ENCODE results near the gene MAP3K20.
A peak's percentile ranks its signal among the peaks of the same experiment; 100 is the strongest.
"Not testable (repeated sequence)": the region's sequence is repeated elsewhere in the genome, so short reads cannot be mapped to it uniquely, and the experiment has no call there.

Gene MAP3K20

DNA sequence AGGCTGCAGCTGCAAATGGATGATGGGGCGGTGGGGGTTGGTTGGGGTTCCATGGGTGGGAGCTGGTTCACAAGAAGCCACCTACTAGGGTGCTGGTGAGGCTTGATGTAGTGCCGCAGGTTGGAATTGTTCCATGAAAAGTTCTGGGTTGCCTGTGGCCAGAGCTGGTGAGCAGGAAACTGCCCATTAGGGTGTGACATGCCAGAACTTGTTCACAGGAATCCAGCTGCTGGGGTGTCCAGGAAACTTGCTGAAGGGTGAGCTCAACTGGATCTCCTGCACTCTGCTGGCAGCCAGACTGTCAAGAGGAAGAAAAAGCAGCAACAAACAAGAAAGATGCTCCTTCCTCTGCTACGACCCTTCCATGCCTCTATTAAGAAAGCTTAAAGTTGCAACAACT lies 48.8 kb downstream of the MAP3K20 start:
- no peaks in the 10 kb centered on the region for H3K9me3 Mint-ChIP-seq
- H3K4me3 Mint-ChIP-seq: no peak overlapping the region
- no peaks in the 10 kb centered on the region for H3K36me3 Mint-ChIP-seq (ENCODE audit: insufficient read depth)
- DNase-seq (ENCODE audit: low spot score in 2 of 2) (no peak), ATAC-seq (replicated peaks; ENCODE audit: extremely low read depth, poor library complexity, severe bottlenecking) (no peak)
- peaks cover 15% of the 10 kb centered on the region for H3K4me1 Mint-ChIP-seq
- H3K27me3 Mint-ChIP-seq: no peaks in the 10 kb centered on the region
- H3K27ac Mint-ChIP-seq (ENCODE audit: low read depth): no peak overlapping the region

DNA sequence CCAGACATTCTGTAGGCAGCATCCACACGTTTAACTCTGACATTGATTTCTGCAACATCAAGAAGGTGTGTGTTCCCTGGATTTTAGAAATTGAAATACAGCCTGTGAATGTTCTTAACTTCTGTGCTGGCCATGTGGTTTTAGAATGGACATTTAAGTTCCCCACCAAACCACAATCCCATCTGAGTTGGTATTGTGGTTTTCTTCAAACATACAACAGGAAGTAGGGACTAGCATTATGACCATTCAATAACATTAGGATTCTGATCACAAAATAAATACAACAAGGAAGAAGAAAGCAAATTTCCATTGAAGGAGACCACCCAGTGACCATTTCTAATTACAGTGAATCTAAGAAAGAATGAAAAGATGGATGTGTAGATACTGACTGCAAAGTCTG lies 51.2 kb downstream of the MAP3K20 start:
- Mint-ChIP-seq H3K4me3 (no peak overlapping the region), H3K36me3 (ENCODE audit: insufficient read depth) (no peaks in the 10 kb centered on the region), H3K27ac (ENCODE audit: low read depth) (no peak overlapping the region), H3K27me3 (no peaks in the 10 kb centered on the region), H3K9me3 (no peaks in the 10 kb centered on the region), H3K4me1 (peaks cover 14% of the 10 kb centered on the region)
- DNase-seq (ENCODE audit: low spot score in 2 of 2) (no peak), ATAC-seq (replicated peaks; ENCODE audit: extremely low read depth, poor library complexity, severe bottlenecking) (no peak)

DNA sequence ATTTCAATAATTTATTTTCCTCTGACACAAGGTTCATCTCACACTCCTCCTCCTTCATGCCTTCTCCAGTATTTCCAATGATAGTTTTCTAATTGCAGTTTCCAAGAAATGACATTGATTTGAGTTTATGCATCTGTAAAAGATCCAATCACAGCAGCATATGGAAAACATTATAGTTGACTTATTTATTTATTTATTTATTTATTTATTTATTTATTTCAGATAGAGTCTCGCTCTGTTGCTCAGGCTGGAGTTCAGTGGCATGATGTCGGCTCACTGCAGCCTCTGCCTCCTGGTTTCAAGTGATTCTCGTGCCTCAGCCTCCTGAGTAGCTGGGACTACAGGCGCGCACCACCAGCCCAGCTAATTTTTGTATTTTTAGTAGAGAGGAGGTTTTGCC lies 52.5 kb downstream of the MAP3K20 start:
- DNase-seq (ENCODE audit: low spot score in 2 of 2); H3K27ac Mint-ChIP-seq (ENCODE audit: low read depth); H3K36me3 Mint-ChIP-seq (ENCODE audit: insufficient read depth); H3K27me3 Mint-ChIP-seq; H3K4me3 Mint-ChIP-seq; H3K9me3 Mint-ChIP-seq; ATAC-seq (replicated peaks; ENCODE audit: extremely low read depth, poor library complexity, severe bottlenecking): not testable (repeated sequence)
- H3K4me1 Mint-ChIP-seq: peaks cover 14% of the 10 kb centered on the region

DNA sequence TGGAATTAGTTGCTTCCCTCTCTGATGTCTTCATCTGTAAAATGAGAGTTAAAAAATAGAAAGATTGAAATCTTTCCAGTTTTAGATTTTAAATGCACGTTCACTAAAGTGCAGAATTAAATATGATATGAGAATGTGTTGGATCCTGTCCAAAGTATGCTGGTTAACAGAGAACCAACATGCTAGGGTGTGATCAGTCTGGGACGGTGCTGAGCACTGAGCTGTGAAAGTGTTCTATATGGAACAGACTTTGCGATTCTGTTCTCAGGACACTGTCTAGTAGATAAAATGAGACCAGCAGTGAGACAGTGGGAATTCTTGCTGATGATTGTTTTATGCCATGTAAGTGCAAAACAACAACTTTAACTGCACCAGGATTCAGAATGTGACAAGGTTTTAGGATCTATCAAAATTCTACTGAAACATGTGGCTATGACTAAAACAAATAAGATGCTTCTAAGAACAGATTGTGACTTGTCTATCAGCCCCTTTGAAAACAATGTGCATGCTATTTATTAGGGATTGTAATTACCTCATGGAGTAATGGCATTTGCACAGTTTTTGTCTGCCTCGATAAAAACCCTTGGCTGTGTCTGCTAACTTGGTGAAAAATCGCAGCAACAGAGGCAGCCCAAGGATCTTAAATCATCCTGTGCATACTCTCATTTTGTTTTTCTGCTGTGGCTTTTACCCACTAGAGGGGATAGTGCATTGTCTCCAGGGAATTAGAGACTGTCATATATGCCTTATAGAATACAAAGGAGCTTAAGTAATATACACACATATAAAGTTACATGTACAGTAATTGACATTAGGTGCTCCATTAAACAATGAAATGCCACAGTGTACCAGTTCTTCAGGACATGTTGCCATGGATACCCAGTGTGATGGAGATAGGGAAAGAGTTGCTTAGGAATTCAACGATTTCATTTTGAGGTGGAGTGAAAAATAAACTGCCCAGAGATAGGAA lies 55.1 kb downstream of the MAP3K20 start:
- Mint-ChIP-seq H3K4me1 (peaks cover 26% of the 10 kb centered on the region), H3K27me3 (no peaks in the 10 kb centered on the region), H3K4me3 (no peak overlapping the region), H3K36me3 (ENCODE audit: insufficient read depth) (no peaks in the 10 kb centered on the region), H3K27ac (ENCODE audit: low read depth) (no peak overlapping the region), H3K9me3 (no peaks in the 10 kb centered on the region)
- DNase-seq (ENCODE audit: low spot score in 2 of 2) (no peak), ATAC-seq (replicated peaks; ENCODE audit: extremely low read depth, poor library complexity, severe bottlenecking) (peak; percentile 73)

DNA sequence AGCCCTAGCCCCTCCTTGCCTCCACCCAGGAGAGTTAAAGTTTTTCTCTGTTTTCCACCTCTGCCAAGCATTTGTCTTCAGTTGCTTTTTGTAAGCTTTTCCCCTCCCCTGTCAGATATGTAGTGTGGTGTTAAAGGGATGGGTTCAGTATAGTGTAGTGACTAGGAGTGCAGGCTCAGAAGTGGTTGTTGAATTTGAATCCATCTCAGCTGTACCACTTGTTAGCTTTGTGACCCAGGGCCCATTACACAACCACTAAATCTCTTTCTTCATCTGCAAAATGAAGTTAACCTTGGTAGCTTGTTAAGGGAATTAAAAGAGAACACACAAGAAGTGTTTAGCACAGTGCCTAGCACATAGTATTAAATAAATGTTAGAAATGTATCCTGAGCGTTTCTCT lies 56.9 kb downstream of the MAP3K20 start:
- H3K27me3 Mint-ChIP-seq: no peaks in the 10 kb centered on the region
- no peak for DNase-seq (ENCODE audit: low spot score in 2 of 2)
- H3K27ac Mint-ChIP-seq (ENCODE audit: low read depth): no peak overlapping the region
- no peak overlapping the region for H3K4me3 Mint-ChIP-seq
- ATAC-seq (replicated peaks; ENCODE audit: extremely low read depth, poor library complexity, severe bottlenecking): no peak
- peaks cover 37% of the 10 kb centered on the region for H3K4me1 Mint-ChIP-seq
- no peaks in the 10 kb centered on the region for H3K9me3 Mint-ChIP-seq
- H3K36me3 Mint-ChIP-seq (ENCODE audit: insufficient read depth): no peaks in the 10 kb centered on the region

DNA sequence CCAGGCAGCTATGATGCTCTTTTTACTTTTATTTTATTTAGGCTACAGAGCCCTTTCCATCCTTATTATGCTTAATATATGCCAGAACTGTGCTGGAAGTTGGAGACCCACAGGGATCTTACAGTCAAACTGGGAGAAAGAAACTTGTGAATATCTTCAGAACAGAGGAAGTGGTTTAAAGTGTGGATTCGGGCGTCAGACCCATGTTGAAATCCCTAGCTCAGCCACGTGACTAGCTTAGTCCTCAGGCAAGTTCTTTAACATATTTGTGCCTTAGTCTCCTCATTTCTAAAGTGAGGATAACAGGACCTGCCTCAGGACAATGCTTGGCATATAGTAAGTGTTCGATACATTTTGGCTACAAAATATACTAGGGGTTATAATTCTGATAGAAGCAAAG lies 59.1 kb downstream of the MAP3K20 start:
- peaks cover 37% of the 10 kb centered on the region for H3K4me1 Mint-ChIP-seq
- peak; percentile 25 for ATAC-seq (replicated peaks; ENCODE audit: extremely low read depth, poor library complexity, severe bottlenecking)
- H3K27me3 Mint-ChIP-seq: no peaks in the 10 kb centered on the region
- H3K27ac Mint-ChIP-seq (ENCODE audit: low read depth): peak overlapping the region; percentile 33
- DNase-seq (ENCODE audit: low spot score in 2 of 2): no peak
- H3K4me3 Mint-ChIP-seq: no peak overlapping the region
- H3K36me3 Mint-ChIP-seq (ENCODE audit: insufficient read depth): no peaks in the 10 kb centered on the region
- H3K9me3 Mint-ChIP-seq: no peaks in the 10 kb centered on the region

DNA sequence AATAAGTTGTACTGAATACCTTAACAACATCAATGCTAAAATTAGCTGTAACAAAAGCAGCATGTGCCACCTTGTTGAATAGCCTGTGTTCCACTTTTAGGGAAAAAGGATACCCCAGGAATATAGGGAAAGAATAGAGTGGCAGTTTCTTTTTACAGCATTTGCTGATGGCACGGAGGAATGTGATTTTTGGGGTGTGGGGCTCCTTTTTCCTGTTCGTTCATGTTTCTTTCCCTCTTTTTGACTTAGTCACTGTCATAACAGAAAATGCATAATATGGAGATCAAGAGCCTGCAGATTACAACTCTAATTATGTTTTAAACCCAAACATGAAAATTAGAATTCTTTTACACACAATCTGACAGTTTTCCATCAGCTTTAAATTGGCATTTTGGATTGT lies 60.4 kb downstream of the MAP3K20 start:
- Mint-ChIP-seq H3K36me3 (ENCODE audit: insufficient read depth) (no peaks in the 10 kb centered on the region), H3K27me3 (no peaks in the 10 kb centered on the region), H3K4me3 (no peak overlapping the region), H3K27ac (ENCODE audit: low read depth) (no peak overlapping the region), H3K9me3 (no peaks in the 10 kb centered on the region), H3K4me1 (peaks cover 36% of the 10 kb centered on the region)
- DNase-seq (ENCODE audit: low spot score in 2 of 2) (no peak), ATAC-seq (replicated peaks; ENCODE audit: extremely low read depth, poor library complexity, severe bottlenecking) (no peak)

DNA sequence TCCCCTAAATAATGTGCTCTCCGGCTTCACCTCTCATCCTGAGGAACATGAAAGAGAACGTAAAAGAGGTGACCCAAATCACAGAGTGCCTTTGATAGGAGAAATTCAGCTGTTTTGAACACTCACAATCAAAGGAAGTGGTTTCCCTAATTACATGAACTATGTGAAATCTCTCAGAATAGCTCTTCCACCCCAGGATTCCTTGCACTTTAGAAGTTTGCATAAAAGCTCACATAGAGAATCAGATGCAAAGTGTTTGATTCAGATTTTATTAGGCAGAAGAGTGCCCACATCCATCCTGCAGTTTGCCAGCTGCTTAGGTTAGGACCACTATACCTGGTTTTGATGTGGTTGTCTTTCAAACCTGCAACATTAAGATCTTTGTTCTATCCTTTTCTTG lies 61.0 kb downstream of the MAP3K20 start:
- no peaks in the 10 kb centered on the region for H3K9me3 Mint-ChIP-seq
- H3K27me3 Mint-ChIP-seq: no peaks in the 10 kb centered on the region
- peaks cover 31% of the 10 kb centered on the region for H3K4me1 Mint-ChIP-seq
- no peak overlapping the region for H3K27ac Mint-ChIP-seq (ENCODE audit: low read depth)
- ATAC-seq (replicated peaks; ENCODE audit: extremely low read depth, poor library complexity, severe bottlenecking): no peak
- DNase-seq (ENCODE audit: low spot score in 2 of 2): no peak
- H3K36me3 Mint-ChIP-seq (ENCODE audit: insufficient read depth): no peaks in the 10 kb centered on the region
- H3K4me3 Mint-ChIP-seq: no peak overlapping the region

DNA sequence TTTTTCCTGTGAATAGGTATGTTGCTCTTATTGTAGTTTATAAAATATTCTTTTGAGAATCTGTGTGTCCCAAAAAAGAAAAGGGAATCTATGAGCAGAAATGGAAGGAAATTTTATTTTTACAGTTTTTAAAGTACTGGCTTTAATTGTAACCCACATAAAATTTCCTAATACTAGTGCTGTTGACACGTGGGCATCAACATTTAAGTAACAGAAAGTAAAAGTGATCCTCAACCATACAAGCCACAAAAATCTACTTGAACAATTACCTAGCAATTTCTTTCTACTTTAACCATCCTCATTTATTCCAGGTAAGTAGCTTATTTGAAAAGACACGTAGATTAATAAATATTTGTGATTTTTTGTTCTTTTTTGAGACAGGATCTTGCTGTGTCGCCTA lies 62.0 kb downstream of the MAP3K20 start:
- Mint-ChIP-seq H3K4me1 (peaks cover 28% of the 10 kb centered on the region), H3K36me3 (ENCODE audit: insufficient read depth) (no peaks in the 10 kb centered on the region), H3K27me3 (no peaks in the 10 kb centered on the region), H3K4me3 (no peak overlapping the region), H3K9me3 (no peaks in the 10 kb centered on the region), H3K27ac (ENCODE audit: low read depth) (no peak overlapping the region)
- DNase-seq (ENCODE audit: low spot score in 2 of 2) (no peak), ATAC-seq (replicated peaks; ENCODE audit: extremely low read depth, poor library complexity, severe bottlenecking) (peak; percentile 43)

DNA sequence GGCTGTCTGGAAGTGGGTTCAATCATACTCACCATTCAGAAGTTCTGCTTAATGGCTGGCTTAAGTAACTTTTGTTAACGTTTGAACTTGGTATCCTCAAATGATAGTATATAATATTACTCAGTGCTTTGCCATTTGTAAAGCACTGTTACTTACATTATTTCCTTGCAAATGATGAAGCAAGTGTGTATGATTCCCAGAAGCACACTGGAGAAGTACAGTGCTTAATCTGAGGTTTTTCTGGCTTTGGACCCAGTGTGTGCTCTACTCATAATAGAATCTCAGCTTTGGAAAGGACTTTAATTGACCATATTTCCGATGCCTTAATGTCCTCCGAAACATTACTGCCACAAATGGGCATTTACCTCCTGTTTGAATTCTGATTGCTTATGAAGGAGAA lies 63.3 kb downstream of the MAP3K20 start:
- Mint-ChIP-seq H3K36me3 (ENCODE audit: insufficient read depth) (no peaks in the 10 kb centered on the region), H3K4me1 (peaks cover 28% of the 10 kb centered on the region), H3K9me3 (no peaks in the 10 kb centered on the region), H3K27ac (ENCODE audit: low read depth) (no peak overlapping the region), H3K4me3 (no peak overlapping the region), H3K27me3 (no peaks in the 10 kb centered on the region)
- no peak for DNase-seq (ENCODE audit: low spot score in 2 of 2)
- ATAC-seq (replicated peaks; ENCODE audit: extremely low read depth, poor library complexity, severe bottlenecking): no peak

DNA sequence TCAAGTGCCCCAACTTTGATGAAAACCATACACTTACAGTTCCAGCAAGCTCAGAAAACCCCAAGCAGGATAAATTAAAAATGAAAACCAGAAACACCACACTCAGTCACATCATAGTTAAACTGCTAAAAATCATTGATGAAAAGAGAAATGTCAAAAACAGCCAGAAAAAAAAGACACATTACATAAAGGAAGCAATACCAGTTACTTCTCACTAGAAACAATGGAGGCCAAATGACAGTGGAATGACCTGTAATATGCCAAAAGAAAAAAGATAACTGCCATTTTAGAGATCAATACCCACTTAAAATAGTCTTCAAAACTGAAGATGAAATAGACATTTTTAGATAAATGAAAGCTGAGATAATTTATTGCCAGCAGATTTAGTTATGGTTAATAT lies 66.0 kb downstream of the MAP3K20 start:
- Mint-ChIP-seq H3K36me3 (ENCODE audit: insufficient read depth) (no peaks in the 10 kb centered on the region), H3K4me3 (no peak overlapping the region), H3K27me3 (no peaks in the 10 kb centered on the region), H3K4me1 (peaks cover 8% of the 10 kb centered on the region), H3K9me3 (no peaks in the 10 kb centered on the region), H3K27ac (ENCODE audit: low read depth) (no peak overlapping the region)
- DNase-seq (ENCODE audit: low spot score in 2 of 2) (no peak), ATAC-seq (replicated peaks; ENCODE audit: extremely low read depth, poor library complexity, severe bottlenecking) (no peak)

DNA sequence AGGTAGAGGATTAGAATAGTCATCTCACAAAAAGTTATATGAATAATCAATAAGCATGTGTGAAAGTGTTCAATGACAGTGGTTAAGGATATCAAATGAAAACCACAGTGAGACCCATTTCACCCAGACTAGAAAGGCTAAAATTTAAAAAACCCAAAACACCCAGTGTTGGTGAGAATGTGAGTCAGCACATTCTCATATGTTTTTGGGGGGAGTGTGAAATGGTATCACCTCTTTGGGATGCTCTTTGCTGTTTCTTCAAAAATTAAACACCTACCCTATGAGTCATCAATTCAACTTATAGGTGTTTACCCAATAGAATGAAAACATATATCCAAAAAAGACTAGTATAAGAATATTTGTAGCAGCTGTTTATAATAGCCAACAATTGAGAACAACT lies 69.8 kb downstream of the MAP3K20 start:
- DNase-seq (ENCODE audit: low spot score in 2 of 2): no peak

DNA sequence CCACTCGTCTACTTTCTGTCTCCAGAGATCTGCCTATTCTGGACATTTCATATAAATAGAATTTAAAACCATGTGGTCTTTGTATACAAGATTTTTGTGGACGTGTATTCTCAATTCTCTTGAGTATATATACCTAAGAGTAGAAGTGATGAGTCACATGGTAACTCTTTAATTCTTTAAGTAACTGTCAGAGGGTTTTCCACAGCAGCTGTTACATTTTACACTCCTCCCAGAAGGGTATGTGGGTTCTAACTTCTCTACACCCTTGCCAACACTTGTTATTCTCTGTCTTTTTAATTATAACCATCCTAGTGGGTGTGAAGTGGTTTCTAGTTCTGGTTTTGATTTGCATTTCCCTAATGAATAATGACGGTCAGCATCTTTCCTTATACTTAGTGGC lies 70.9 kb downstream of the MAP3K20 start:
- H3K27me3 Mint-ChIP-seq: no peaks in the 10 kb centered on the region
- no peak overlapping the region for H3K4me3 Mint-ChIP-seq
- DNase-seq (ENCODE audit: low spot score in 2 of 2) (no peak), ATAC-seq (replicated peaks; ENCODE audit: extremely low read depth, poor library complexity, severe bottlenecking) (no peak)
- H3K9me3 Mint-ChIP-seq: peaks cover 5% of the 10 kb centered on the region
- no peaks in the 10 kb centered on the region for H3K36me3 Mint-ChIP-seq (ENCODE audit: insufficient read depth)
- peaks cover 20% of the 10 kb centered on the region for H3K4me1 Mint-ChIP-seq
- H3K27ac Mint-ChIP-seq (ENCODE audit: low read depth): peak overlapping the region; percentile 11

More for the DNA sequence above, 69.8 kb downstream of the MAP3K20 start:
- H3K9me3 Mint-ChIP-seq: peaks cover 5% of the 10 kb centered on the region
- peak overlapping the region; percentile 53 for H3K27ac Mint-ChIP-seq (ENCODE audit: low read depth)
- no peaks in the 10 kb centered on the region for H3K36me3 Mint-ChIP-seq (ENCODE audit: insufficient read depth)
- H3K4me3 Mint-ChIP-seq: no peak overlapping the region
- peaks cover 17% of the 10 kb centered on the region for H3K4me1 Mint-ChIP-seq
- ATAC-seq (replicated peaks; ENCODE audit: extremely low read depth, poor library complexity, severe bottlenecking): peak; percentile 29
- no peaks in the 10 kb centered on the region for H3K27me3 Mint-ChIP-seq
